GM03348 (cell line): Measurements from ENCODE around the gene ZNF43.
A peak's percentile ranks its signal among the peaks of the same experiment; 100 is the strongest.
"Not testable (repeated sequence)": the region's sequence is repeated elsewhere in the genome, so short reads cannot be mapped to it uniquely, and the experiment has no call there.

Source experiments
- DNase-seq: peaks from one replicate; pipeline ENCODE4 v3.0.0; 2012; ENCODE audit warnings: low spot score

Gene ZNF43

DNA sequence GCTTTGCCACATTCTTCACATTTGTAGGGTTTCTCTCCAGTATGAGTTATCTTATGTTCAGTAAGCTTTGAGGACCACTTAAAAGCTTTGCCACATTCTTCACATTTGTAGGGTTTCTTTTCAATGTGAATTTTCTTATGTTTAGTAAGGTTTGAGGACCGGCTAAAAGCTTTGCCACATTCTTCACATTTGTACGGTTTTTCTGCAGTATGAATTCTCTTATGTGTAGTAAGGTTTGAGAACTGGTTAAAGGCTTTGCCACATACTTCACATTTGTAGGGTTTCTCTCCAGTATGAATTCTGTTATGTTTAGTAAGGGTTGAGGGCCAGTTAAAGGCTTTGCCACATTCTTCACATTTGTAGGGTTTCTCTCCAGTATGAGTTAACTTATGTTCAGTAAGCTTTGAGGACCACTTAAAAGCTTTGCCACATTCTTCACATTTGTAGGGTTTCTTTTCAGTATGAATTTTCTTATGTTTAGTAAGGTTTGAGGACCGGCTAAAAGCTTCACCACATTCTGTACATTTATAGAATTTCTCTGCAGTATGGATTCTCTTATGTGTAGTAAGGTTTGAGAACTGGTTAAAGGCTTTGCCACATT, 27.5 kb downstream of the ZNF43 start:
- not testable (repeated sequence) for DNase-seq

- DNase-seq: no peak
Observed at GRCh38 chr19:21789466-21790085, 46.4 kb downstream of the ZNF43 start.

GRCh38 chr19:21786936-21787335, 49.0 kb downstream of the ZNF43 start:
- no peak for DNase-seq

DNA sequence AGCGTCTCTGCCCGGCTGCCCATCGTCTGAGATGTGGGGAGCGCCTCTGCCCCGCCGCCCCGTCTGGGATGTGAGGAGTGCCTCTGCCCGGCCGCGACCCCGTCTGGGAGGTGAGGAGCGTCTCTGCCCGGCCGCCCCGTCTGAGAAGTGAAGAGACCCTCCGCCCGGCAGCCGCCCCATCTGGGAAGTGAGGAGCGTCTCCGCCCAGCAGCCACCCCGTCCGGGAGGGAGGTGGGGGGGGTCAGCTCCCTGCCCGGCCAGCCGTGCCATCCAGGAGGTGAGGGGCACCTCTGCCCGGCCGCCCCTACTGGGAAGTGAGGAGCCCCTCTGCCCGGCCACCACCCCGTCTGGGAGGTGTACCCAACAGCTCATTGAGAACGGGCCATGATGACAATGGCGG, 60.2 kb downstream of the ZNF43 start:
- DNase-seq: not testable (repeated sequence)

DNA sequence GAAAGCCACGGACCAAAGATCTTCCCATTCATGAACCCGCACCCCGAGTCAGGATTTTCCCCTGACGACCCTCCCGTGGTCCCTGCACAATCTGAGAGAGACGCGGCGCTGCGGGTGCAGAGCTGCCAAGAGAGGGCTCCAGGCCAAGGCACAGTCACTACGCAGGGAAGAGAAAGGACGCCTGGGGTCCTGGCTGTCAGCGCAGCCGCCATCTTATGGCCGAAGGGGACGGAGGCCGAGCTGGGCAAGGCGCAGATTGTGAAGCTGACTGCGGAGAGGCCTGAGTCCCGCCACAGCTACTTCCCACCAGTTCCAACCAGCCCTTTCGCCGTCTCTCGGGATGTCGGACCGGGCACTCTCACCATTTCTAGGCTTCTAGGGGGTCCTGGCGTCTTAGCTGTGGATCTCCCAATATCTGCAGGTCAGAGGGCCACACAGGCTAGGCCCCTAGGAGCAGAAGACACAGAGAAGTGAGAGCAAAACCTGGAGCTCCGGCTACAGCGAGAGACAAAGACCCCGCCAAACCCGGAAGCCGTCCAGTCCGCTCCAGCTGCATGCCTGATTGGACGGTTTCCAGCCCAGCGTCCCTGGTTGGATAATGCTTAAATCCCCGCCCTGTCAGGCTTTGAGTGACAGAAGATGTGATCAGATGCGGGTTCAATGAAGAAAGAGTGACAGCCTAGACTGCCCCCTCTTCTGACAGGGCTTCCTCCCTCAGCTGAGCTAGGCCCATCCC, 68.7 kb downstream of the ZNF43 start, which contains the start of gene ZNF100:
Gene ZNF100 (minus strand): TSS at position 515 of the 736 bp plus-strand sequence. CDS start 150 bp downstream, at position 365.
- peak; percentile 90 for DNase-seq

DNA sequence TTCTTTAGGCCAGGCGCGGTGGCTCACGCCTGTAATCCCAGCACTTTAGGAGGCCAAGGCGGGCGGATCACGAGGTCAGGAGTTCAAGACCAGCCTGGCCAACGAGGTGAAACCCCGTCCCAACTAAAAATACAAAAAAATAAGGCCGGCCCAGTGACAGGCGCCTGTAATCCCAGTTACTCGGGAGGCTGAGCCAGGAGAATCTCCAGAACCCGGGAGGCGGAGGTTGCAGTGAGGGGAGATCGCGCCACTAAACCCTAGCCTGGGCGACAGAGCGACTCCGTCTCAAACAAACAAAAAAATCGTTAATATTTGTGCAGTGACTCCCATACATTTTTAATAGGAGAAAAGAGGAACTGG, 69.3 kb downstream of the ZNF43 start:
- DNase-seq: not testable (repeated sequence)

DNA sequence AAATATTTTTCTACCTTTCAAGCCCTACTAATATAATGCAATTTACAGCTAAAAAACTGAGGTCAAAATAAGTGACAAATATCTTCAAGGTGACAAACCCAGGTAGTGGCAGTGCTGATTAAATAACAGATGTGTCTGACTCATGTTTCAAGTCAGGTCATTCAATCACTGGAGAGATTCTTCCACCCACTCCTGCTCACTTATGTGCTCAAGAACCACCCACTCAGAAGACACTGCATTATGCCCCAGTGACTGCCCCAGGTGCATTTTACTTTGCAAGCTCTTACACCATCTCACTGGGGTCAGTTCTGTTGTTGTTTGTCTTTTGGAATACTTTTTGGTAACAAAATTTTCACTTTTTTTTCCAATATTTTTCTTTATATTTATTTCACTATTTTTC, 70.8 kb downstream of the ZNF43 start:
- DNase-seq: no peak

- not testable (repeated sequence) for DNase-seq
Observed at GRCh38 chr19:21761547-21761946, 74.4 kb downstream of the ZNF43 start.

GRCh38 chr19:21758296-21758695, 77.7 kb downstream of the ZNF43 start:
- no peak for DNase-seq

DNA sequence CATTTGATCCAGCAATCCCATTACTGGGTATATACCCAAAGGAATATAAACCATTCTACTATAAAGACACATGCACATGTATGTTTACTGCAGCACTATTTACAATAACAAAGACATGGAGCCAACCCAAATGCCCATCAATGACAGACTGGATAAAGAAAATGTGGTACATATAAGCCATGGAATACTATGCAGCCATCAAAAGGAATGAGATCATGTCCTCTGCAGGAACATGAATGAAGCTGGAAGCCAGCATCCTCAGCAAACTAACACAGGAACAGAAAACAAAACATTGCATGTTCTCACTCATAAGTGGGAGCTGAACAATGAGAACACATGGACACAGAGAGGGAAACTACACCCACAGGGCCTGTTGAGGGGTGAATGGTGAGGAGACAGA, 80.4 kb downstream of the ZNF43 start:
- not testable (repeated sequence) for DNase-seq
